Body of pancreas (tissue), 4 donors: ENCODE data around the gene BTNL2.

Source experiments
- POLR2A ChIP-seq, 3 donors: fragments of 450-650 bp; IDR thresholded peaks; one replicate each; pipeline ENCODE4 v1.6.1; 2016; ENCODE audit warnings: antibody characterized with exemption in 3 of 3, mild to moderate bottlenecking in 2 of 3
- TF ChIP-seq, protein P1 (sequence below), 7 experiments: fragments of 450-650 bp in 4 of 7; fragments of 200-600 bp in 3 of 7; sonication (generic) in 3 of 7; IDR thresholded peaks; one replicate each; pipeline ENCODE4 v1.5.1; 2016 to 2019; ENCODE audit warnings: antibody characterized with exemption in 7 of 7

DNA sequence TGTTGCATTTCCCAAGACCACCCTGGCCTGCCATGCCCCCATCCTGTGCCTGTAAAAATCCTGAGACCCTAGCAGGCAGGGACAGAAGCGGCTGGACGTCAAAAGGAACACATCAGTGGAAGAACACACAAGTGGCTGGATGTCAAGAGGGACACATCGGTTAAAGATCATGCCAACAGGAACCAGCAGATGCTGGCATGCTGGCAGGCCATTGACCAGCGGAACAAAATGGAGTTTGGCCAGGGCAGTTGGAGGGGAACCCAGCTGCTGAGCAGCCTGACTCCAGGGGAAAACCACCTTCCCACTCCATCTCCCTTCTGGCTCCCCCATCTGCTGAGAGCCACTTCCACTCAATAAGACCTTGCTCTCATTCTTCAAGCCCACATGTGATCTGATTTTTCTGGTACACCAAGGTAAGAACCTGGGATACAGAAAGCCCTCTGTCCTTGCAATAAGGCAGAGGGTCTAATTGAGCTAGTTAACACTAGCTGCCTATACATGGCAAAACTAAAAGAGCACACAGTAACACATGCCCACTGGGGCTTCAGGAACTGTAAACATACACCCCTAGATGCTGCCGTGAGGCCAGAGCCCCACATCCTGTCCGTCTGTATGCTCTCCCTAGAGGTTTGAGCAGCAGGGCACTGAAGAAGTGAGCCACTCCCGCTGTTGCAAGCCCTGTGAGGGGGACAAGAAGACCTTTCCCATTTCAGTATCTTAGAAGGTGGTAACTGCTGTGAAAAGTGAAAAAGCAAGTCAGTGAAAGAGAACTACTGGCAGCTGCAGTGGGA lies 31.0 kb downstream of the BTNL2 start:
- TF ChIP-seq, protein P1, sequence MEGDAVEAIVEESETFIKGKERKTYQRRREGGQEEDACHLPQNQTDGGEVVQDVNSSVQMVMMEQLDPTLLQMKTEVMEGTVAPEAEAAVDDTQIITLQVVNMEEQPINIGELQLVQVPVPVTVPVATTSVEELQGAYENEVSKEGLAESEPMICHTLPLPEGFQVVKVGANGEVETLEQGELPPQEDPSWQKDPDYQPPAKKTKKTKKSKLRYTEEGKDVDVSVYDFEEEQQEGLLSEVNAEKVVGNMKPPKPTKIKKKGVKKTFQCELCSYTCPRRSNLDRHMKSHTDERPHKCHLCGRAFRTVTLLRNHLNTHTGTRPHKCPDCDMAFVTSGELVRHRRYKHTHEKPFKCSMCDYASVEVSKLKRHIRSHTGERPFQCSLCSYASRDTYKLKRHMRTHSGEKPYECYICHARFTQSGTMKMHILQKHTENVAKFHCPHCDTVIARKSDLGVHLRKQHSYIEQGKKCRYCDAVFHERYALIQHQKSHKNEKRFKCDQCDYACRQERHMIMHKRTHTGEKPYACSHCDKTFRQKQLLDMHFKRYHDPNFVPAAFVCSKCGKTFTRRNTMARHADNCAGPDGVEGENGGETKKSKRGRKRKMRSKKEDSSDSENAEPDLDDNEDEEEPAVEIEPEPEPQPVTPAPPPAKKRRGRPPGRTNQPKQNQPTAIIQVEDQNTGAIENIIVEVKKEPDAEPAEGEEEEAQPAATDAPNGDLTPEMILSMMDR (IDR thresholded peaks at IDR 0.05) = no peak
- no peak for TF ChIP-seq POLR2A (IDR thresholded peaks at IDR 0.05)
